A549 (cell line): ENCODE results near the gene LOXL1. TPM values are rescaled to one million over a fixed set of nuclear protein-coding genes. Genes with fewer than 3 reads are reported as not detected.

ENCODE experiments used
- ATAC-seq, 2 experiments: fragments of 200-7000 bp in 1 of 2; fragments of >200 bp in 1 of 2; cut with Nextera tagmentation in 1 of 2; cut with Tn5 transposase in 1 of 2; 3 replicates each; pipeline versions ENCODE4 v1.8.0 to v1.9.1; 2018 to 2020; ENCODE audit warnings: mild to moderate bottlenecking in 1 of 2, moderate library complexity in 1 of 2
- CTCF ChIA-PET: fragments of 300-600 bp; sonication (Branson Sonifier 250); formaldehyde crosslinking; extraction: SDS; loops from one replicate; lab custom pipeline; 2021; ENCODE audit warnings: antibody characterized with exemption, inconsistent platforms; lab: Yijun Ruan, JAX
- POLR2A ChIA-PET: fragments of 350-600 bp; formaldehyde crosslinking; extraction: SDS; loops from one replicate; lab custom pipeline; 2021; ENCODE audit warnings: antibody characterized with exemption, inconsistent platforms; lab: Yijun Ruan, JAX
- DNase-seq, 2 experiments: peaks; one replicate each; pipeline versions ENCODE4 v3.0.0 to v3.0.0-alpha.2; 2011 to 2016; ENCODE audit warnings: low read depth in 1 of 2, low spot score in 1 of 2
- FAIRE-seq: peaks from 2 replicates; lab custom pipeline; 2011; peaks lifted over from hg19 to GRCh38; lab: Jason Lieb, UNC
- H3K27ac ChIP-seq, 2 experiments: fragments of >200 bp; sonication (Bioruptor Twin); formaldehyde crosslinking; 3 replicates each; pipeline ENCODE4 v1.5.1; 2016 to 2017
- H3K4me1 ChIP-seq: fragments of >200 bp; sonication (Bioruptor Twin); formaldehyde crosslinking; 3 replicates; pipeline ENCODE4 v1.6.1; 2016
- H3K4me2 ChIP-seq: fragments of >200 bp; sonication (Bioruptor Twin); formaldehyde crosslinking; 3 replicates; pipeline ENCODE4 v1.6.1; 2016
- H3K4me3 ChIP-seq: fragments of >200 bp; sonication (Bioruptor Twin); formaldehyde crosslinking; 3 replicates; pipeline ENCODE4 v1.5.1; 2016
- H3K9me3 ChIP-seq: fragments of >200 bp; sonication (Bioruptor Twin); formaldehyde crosslinking; 3 replicates; pipeline ENCODE4 v1.6.1; 2016
- ATOH8 ChIP-seq: fragments of 250-450 bp; sonication (Bioruptor Pico); IDR thresholded peaks from 2 replicates; pipeline ENCODE4 v1.5.0; 2020; ENCODE audit warnings: low read depth, mild to moderate bottlenecking, moderate library complexity
- BHLHE40 ChIP-seq: IDR thresholded peaks from 2 replicates; pipeline ENCODE4 v1.6.1; 2012; ENCODE audit warnings: low read depth, low read length, inconsistent platforms
- CHD4 ChIP-seq: fragments of 200-600 bp; sonication (generic); IDR thresholded peaks from 2 replicates; pipeline ENCODE4 v1.6.1; 2016; ENCODE audit warnings: antibody characterized with exemption, mild to moderate bottlenecking, borderline replicate concordance
- EHMT2 ChIP-seq: fragments of 200-600 bp; sonication (generic); IDR thresholded peaks from 2 replicates; pipeline ENCODE4 v1.6.1; 2016; ENCODE audit warnings: antibody characterized with exemption, low read depth, mild to moderate bottlenecking, moderate library complexity
- EP300 ChIP-seq, 2 experiments: fragments of >200 bp; sonication (Bioruptor Twin); formaldehyde crosslinking; IDR thresholded peaks; 2 replicates in 1 of 2; 3 replicates in 1 of 2; pipeline ENCODE4 v1.6.1; 2016 to 2017
- FOXS1 ChIP-seq: fragments of 250-450 bp; sonication (Bioruptor Pico); IDR thresholded peaks from 2 replicates; pipeline ENCODE4 v1.5.0; 2020; ENCODE audit warnings: mild to moderate bottlenecking, moderate library complexity
- HES2 ChIP-seq: fragments of >200 bp; sonication (Bioruptor Twin); formaldehyde crosslinking; IDR thresholded peaks from 2 replicates; pipeline ENCODE4 v1.6.1; 2016
- HEYL ChIP-seq: fragments of 250-450 bp; sonication (Bioruptor Pico); IDR thresholded peaks from 2 replicates; pipeline ENCODE4 v1.8.0; 2021; ENCODE audit warnings: mild to moderate bottlenecking, moderate library complexity
- HMGXB4 ChIP-seq: fragments of 250-450 bp; sonication (Bioruptor Pico); IDR thresholded peaks from 2 replicates; pipeline ENCODE4 v1.5.0; 2021; ENCODE audit warnings: mild to moderate bottlenecking, moderate library complexity, borderline replicate concordance
- HOXA7 ChIP-seq: fragments of 250-450 bp; sonication (Bioruptor Pico); IDR thresholded peaks from 2 replicates; pipeline ENCODE4 v1.5.0; 2020; ENCODE audit warnings: mild to moderate bottlenecking, moderate library complexity
- KDM5A ChIP-seq: fragments of 200-600 bp; sonication (generic); IDR thresholded peaks from 2 replicates; pipeline ENCODE4 v1.6.1; 2016; ENCODE audit warnings: antibody characterized with exemption, mild to moderate bottlenecking
- MAFK ChIP-seq: fragments of 450-650 bp; IDR thresholded peaks from 2 replicates; pipeline ENCODE4 v1.6.1; 2014; ENCODE audit not compliant: partially characterized antibody
- MAZ ChIP-seq: fragments of 150-350 bp; IDR thresholded peaks from 2 replicates; pipeline ENCODE4 v1.6.1; 2014; ENCODE audit warnings: antibody characterized with exemption, low read depth, low read length, borderline replicate concordance
- PBX3 ChIP-seq: IDR thresholded peaks from 2 replicates; pipeline ENCODE4 v1.6.1; 2012
- POLR2AphosphoS2 ChIP-seq: conservative IDR thresholded peaks from 2 replicates; pipeline ENCODE4 v1.6.1; 2012; ENCODE audit warnings: low read length, improper control_type of control experiment, inconsistent platforms
- SREBF2 ChIP-seq: fragments of 450-650 bp; IDR thresholded peaks from 2 replicates; pipeline ENCODE4 v1.6.1; 2014; ENCODE audit warnings: mild to moderate bottlenecking, moderate library complexity
- USF2 ChIP-seq: fragments of 450-650 bp; IDR thresholded peaks from 2 replicates; pipeline ENCODE4 v1.6.1; 2014; ENCODE audit warnings: antibody characterized with exemption
- ZC3H11A ChIP-seq: fragments of 450-650 bp; IDR thresholded peaks from 2 replicates; pipeline ENCODE4 v1.6.1; 2014; ENCODE audit warnings: antibody characterized with exemption, mild to moderate bottlenecking
- ZFP36 ChIP-seq: fragments of 450-650 bp; IDR thresholded peaks from 2 replicates; pipeline ENCODE4 v1.6.1; 2014; ENCODE audit warnings: borderline replicate concordance; ENCODE audit not compliant: partially characterized antibody
- ZNF302 ChIP-seq: fragments of 250-450 bp; sonication (Bioruptor Pico); IDR thresholded peaks from 2 replicates; pipeline ENCODE4 v1.9.0; 2021; ENCODE audit warnings: inconsistent platforms, mild to moderate bottlenecking, moderate library complexity
- WGBS: methylation state at CpG from one replicate; pipeline ENCODE4 v1.1.6; 2017; ENCODE audit errors: missing lambda C conversion rate; 5-methylcytosine and 5-hydroxymethylcytosine counted together
- polyA plus RNA-seq, 4 experiments: library from polyadenylated mRNA; depleted of rRNA in 3 of 4; stranded (reverse); fragments of >200 nt; fragmentation: RNase III in 1 of 4; extraction: RNeasy Plus Mini Kit Qiagen cat#74134 plus additional on column Dnase treatment in 1 of 4; gene quantifications; 2 replicates in 3 of 4; 3 replicates in 1 of 4; pipeline ENCODE4 v1.2.3, GENCODE V29; 2011 to 2017
- TF ChIP-seq, protein P1 (sequence below): fragments of 200-600 bp; sonication (generic); IDR thresholded peaks from 2 replicates; pipeline ENCODE4 v1.6.1; 2016; ENCODE audit warnings: antibody characterized with exemption, mild to moderate bottlenecking, moderate library complexity

The LOXL1 gene
- polyA plus RNA-seq, 2 of the 4 experiments (the other 2 are of a cell fraction) = 0.62 to 0.65 TPM

DNA sequence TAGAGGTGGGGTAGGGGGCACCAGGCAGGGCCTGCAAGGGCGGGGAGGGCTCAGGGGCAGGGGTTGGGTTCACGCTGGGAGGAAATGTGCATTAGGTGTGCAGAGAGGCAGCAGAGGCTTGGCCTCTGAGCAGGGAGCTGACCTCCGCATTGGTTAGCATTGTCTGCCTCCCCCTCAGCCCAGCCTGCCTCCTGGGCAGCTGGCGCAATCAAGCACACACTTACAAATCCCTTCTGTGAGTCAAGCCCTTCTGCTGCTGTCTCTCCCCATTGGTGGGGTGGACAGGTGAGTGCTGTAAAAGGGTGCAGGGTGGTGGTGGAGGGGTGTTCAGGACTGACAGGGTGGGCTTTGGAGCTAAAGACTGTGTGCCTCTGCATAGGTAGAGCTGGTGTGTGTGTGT, 9.3 kb downstream of the LOXL1 start:
- ChIA-PET CTCF (interaction anchor here (0.8 to 1.5 kb wide), 2 partner anchors 13 to 23 kb away, joined by 5 to 8 read pairs; no protein-coding TSS in a partner anchor), POLR2A (no interaction called here)
- no peaks in the 10 kb centered on the region for H3K9me3 ChIP-seq
- 0 out of 3 replicates have a peak, but pooled peaks cover 3% of the 10 kb centered on the region for H3K4me1 ChIP-seq
- FAIRE-seq (no peak), DNase-seq (no peak), ATAC-seq (no peak)
- no peak for TF ChIP-seq KDM5A
- TF ChIP-seq HOXA7 = no peak
- no peak for TF ChIP-seq HEYL (CRISPR knock-in tag)
- no peak for TF ChIP-seq EHMT2
- no peak for TF ChIP-seq CHD4
- no peak for TF ChIP-seq PBX3
- TF ChIP-seq ZFP36 = no peak
- no peak for TF ChIP-seq ZNF302 (CRISPR knock-in tag)
- no peak for TF ChIP-seq ZC3H11A
- TF ChIP-seq MAZ = no peak
- TF ChIP-seq EP300 (IDR thresholded peaks at IDR 0.05) = no peak
- TF ChIP-seq BHLHE40 = no peak
- TF ChIP-seq USF2 = no peak
- no peak for TF ChIP-seq HES2
- TF ChIP-seq, protein P1, sequence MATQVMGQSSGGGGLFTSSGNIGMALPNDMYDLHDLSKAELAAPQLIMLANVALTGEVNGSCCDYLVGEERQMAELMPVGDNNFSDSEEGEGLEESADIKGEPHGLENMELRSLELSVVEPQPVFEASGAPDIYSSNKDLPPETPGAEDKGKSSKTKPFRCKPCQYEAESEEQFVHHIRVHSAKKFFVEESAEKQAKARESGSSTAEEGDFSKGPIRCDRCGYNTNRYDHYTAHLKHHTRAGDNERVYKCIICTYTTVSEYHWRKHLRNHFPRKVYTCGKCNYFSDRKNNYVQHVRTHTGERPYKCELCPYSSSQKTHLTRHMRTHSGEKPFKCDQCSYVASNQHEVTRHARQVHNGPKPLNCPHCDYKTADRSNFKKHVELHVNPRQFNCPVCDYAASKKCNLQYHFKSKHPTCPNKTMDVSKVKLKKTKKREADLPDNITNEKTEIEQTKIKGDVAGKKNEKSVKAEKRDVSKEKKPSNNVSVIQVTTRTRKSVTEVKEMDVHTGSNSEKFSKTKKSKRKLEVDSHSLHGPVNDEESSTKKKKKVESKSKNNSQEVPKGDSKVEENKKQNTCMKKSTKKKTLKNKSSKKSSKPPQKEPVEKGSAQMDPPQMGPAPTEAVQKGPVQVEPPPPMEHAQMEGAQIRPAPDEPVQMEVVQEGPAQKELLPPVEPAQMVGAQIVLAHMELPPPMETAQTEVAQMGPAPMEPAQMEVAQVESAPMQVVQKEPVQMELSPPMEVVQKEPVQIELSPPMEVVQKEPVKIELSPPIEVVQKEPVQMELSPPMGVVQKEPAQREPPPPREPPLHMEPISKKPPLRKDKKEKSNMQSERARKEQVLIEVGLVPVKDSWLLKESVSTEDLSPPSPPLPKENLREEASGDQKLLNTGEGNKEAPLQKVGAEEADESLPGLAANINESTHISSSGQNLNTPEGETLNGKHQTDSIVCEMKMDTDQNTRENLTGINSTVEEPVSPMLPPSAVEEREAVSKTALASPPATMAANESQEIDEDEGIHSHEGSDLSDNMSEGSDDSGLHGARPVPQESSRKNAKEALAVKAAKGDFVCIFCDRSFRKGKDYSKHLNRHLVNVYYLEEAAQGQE = no peak
- TF ChIP-seq SREBF2 = no peak
- TF ChIP-seq FOXS1 (CRISPR knock-in tag) = no peak
- TF ChIP-seq POLR2AphosphoS2 = no peak
- no peak for TF ChIP-seq HMGXB4 (CRISPR knock-in tag)
- no peak overlapping the region for H3K4me3 ChIP-seq
- WGBS = 90% methylated on average over 2 of the region's 4 CpGs
- H3K27ac ChIP-seq = no peak overlapping the region
- H3K4me2 ChIP-seq = no peak overlapping the region

- ChIA-PET CTCF (interaction anchor here (1.5 kb wide), 1 partner anchor 13 kb away, joined by 8 read pairs; no protein-coding TSS in a partner anchor), POLR2A (no interaction called here)
- ATAC-seq (peak in 1 of 2 experiments; percentile 31; a peak in 1 of 6 replicates), FAIRE-seq (no peak), DNase-seq (no peak)
- Histone ChIP-seq H3K9me3 (no peaks in the 10 kb centered on the region), H3K4me2 (no peak overlapping the region), H3K4me3 (no peak overlapping the region), H3K27ac (no peak overlapping the region), H3K4me1 (peaks cover 6% of the 10 kb centered on the region; the same call in 2 of the 3 replicates)
- no peak for TF ChIP-seq ATOH8
- no peak for TF ChIP-seq ZNF302 (CRISPR knock-in tag)
- peak; percentile 39 for TF ChIP-seq MAFK
- 86% methylated on average over 5 of the region's 5 CpGs for WGBS
Observed at GRCh38 chr15:73936181-73936580, 9.9 kb downstream of the LOXL1 start.
